Measurements from ENCODE around the gene ASB6. TPM values are rescaled to one million over a fixed set of nuclear protein-coding genes. Genes with fewer than 3 reads are reported as not detected.

Gene ASB6
- total and polyA plus RNA-seq, 2 donors (not counting 1 experiment from before 2014, with no cell fraction given), result 27.7 to 27.9 TPM

DNA sequence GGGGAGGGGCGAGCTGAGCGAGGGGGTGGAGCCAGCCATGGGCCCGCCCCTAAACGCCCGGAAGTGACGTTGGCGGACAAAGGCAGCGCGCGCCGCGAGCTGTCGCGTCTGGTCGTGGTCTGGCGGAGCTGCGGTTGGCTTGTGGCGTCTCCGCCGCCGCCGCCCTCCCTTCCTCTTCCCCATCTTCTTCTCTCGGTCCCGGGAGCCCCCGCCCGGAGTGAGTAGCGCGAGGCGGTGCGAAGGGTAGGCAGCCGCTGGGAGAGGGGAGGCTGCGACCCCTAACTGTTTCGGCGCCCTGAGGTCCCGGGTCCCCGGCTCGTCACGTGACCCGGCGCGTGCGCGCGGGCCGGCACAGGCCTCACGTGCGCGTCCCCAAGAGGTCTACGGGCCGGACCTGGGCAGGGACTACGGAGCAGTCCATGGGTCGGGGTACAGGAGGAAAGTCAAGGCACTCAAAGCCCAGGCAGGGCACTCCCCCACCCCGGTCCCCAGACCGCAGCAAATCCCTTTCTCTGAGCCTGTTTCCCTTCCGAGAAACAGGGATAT lies 15.8 kb downstream of the ASB6 start, which contains the start of gene NTMT1:
TSS of gene NTMT1 (plus strand) at position 85 of the 546 bp plus-strand sequence. CDS start 6,541 bp downstream, outside the sequence.
- CTCF ChIA-PET, result interaction anchor here (0.6 to 12.5 kb wide), 15 partner anchors 13 to 898 kb away, joined by 3 to 269 read pairs (median 4); partner anchors contain the start of gene ASB6
- H3K4me3 ChIP-seq (ENCODE audit: control extremely low read depth in 1 of 5, extremely low read depth in 1 of 5, insufficient read depth in 1 of 5, low read depth in 2 of 5, low read length in 4 of 5), result peak within 1 kb of the TSS; percentile 51 to 89 (median 88)
- intact Hi-C loops (cut with micrococcal nuclease), result loop anchor here (1.0 to 10.0 kb wide), 8 partner anchors 16 to 681 kb away; partner anchors contain the start of genes ASB6, DOLK, MIGA2 and NUP188
- peaks cover 29 to 34% of the 10 kb centered on the region in 2 donors for H3K4me1 ChIP-seq (ENCODE audit: control insufficient read depth in 2 of 2, insufficient read depth in 2 of 2, low read length in 2 of 2)
- peaks cover 0 to 11% of the 10 kb centered on the region in 2 experiments for H3K36me3 ChIP-seq (replicated peaks in 1 of 2; ENCODE audit: control extremely low read depth in 1 of 2, control insufficient read depth in 1 of 2, extremely low read depth in 1 of 2, insufficient read depth in 2 of 2, low read length in 1 of 2)
- TF ChIP-seq, protein P1, sequence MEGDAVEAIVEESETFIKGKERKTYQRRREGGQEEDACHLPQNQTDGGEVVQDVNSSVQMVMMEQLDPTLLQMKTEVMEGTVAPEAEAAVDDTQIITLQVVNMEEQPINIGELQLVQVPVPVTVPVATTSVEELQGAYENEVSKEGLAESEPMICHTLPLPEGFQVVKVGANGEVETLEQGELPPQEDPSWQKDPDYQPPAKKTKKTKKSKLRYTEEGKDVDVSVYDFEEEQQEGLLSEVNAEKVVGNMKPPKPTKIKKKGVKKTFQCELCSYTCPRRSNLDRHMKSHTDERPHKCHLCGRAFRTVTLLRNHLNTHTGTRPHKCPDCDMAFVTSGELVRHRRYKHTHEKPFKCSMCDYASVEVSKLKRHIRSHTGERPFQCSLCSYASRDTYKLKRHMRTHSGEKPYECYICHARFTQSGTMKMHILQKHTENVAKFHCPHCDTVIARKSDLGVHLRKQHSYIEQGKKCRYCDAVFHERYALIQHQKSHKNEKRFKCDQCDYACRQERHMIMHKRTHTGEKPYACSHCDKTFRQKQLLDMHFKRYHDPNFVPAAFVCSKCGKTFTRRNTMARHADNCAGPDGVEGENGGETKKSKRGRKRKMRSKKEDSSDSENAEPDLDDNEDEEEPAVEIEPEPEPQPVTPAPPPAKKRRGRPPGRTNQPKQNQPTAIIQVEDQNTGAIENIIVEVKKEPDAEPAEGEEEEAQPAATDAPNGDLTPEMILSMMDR (IDR thresholded peaks at IDR 0.05), result no peak
- no peak for TF ChIP-seq EZH2 (IDR thresholded peaks at IDR 0.05; ENCODE audit: borderline replicate concordance, insufficient read depth, low read depth, low read length, poor library complexity, severe bottlenecking)
- peaks cover 0 to 9% (median 3%) of the 10 kb centered on the region in 4 experiments for H3K27me3 ChIP-seq (replicated peaks in 1 of 4; ENCODE audit: control extremely low read depth in 1 of 4, control insufficient read depth in 3 of 4, insufficient read depth in 4 of 4, low read length in 3 of 4)
- Mint-ChIP-seq H3K27me3 (peaks cover 12% of the 10 kb centered on the region), H3K4me3 (peak within 1 kb of the TSS; percentile 84), H3K9me3 (ENCODE audit: insufficient read depth) (no peaks in the 10 kb centered on the region), H3K27ac (peak within 1 kb of the TSS; percentile 83), H3K4me1 (peaks cover 50% of the 10 kb centered on the region)
- DNase-seq (peak; percentile 96), ATAC-seq (ENCODE audit: low read depth) (peak; percentile 83)
- under 1% methylated on average over 55 of the region's 55 CpGs for WGBS (ENCODE audit: insufficient coverage)
- H2AFZ ChIP-seq (ENCODE audit: insufficient read depth, low read depth, low read length, poor library complexity, severe bottlenecking), result peak within 1 kb of the TSS; percentile 59
- peaks cover 57% of the 10 kb centered on the region for H3K79me2 ChIP-seq (ENCODE audit: control insufficient read depth, insufficient read depth, low read length)
- POLR2A ChIA-PET, result interaction anchor here (0.7 to 2.9 kb wide), 6 partner anchors 10 to 548 kb away, joined by 3 to 22 read pairs (median 4); partner anchors contain the start of gene DOLPP1
- peak within 1 kb of the TSS; percentile 94 for H3K4me2 ChIP-seq (replicated peaks; ENCODE audit: low read depth, low read length, poor library complexity, severe bottlenecking)
- peak within 1 kb of the TSS; percentile 70 to 99 for H3K27ac ChIP-seq (ENCODE audit: low read length in 2 of 2)
- peaks cover 0 to under 1% (median 0%) of the 10 kb centered on the region in 3 donors for H3K9me3 ChIP-seq (ENCODE audit: control extremely low read depth in 1 of 3, control insufficient read depth in 2 of 3, insufficient read depth in 1 of 3, low read length in 2 of 3)
- H3K9ac ChIP-seq (ENCODE audit: low read length), result peak within 1 kb of the TSS; percentile 97
- H4K20me1 ChIP-seq (ENCODE audit: control insufficient read depth, insufficient read depth, low read length, poor library complexity, severe bottlenecking), result peaks cover 44% of the 10 kb centered on the region
